ENCODE measurements around the gene MTMR10.

MTMR10 gene

GRCh38 chr15:30956216-30957124 lies 35.0 kb downstream of the MTMR10 start:
- no peak for DNase-seq

DNA sequence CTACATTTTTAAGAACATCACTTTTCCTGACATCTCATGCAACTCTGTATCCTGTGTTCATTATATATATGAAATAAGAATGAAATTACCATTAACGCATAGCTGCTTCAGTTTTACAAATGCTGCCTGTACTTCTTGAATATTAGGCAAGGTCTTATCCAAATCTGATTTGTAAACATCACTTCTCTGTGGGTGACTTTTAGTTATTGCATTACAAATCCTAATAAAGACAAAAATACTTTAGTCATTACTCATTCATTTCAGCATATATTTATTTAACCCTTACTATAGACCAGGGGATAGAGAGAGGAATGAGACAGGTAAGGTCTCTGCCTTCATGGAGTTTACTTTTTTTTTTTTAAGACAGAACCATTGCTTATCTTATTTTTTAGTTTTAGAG lies 36.8 kb downstream of the MTMR10 start:
- DNase-seq, result no peak

DNA sequence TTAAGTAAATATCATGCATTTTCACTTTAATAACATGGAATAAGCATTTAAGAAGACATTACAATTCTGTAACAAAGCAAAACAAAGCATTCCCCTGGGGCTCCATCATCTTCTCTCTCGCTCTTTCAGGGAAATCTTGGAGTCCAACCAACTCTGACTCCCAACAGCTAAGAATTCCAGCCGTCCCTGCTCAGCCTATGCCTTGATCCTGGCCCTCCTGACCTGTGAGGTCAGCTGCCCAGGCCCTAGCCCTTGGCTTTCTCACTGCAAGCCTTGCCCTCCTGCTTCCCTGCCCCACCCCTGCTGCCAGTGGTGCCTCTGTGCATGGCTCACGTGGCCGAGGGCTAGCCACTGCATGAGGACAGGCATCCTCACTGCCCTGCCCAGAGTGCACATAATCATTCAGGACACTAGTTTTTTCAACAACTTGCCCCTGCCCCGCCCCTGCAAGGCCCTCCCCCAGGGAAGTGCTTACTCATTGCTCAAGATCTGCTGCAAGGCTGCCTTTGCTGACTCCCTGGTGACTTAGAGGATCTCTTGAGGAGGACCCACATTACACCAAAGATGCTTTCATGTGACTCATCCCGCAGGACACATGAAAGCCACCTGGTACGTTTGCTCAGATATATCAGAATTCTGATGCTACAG lies 37.6 kb downstream of the MTMR10 start:
- DNase-seq, result no peak

DNA sequence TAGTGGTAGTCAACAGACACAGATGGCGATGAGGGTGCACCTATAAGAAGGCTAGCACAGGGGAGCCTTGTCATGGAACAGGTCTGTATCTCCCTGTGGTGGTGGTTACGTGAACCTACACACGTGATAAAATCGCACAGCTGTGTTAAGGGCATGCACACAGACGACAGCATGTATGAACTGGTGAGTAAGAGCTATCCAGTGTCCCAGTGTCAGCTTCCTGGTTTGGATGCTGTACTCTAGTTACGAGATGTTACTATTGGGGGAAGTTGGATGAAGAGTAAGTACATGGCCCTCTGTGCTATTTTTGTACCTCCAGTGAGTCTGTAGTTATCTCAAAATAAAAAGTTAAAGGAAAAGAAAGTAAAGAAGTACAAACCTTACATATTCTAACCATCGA lies 38.2 kb downstream of the MTMR10 start:
- DNase-seq, result no peak

DNA sequence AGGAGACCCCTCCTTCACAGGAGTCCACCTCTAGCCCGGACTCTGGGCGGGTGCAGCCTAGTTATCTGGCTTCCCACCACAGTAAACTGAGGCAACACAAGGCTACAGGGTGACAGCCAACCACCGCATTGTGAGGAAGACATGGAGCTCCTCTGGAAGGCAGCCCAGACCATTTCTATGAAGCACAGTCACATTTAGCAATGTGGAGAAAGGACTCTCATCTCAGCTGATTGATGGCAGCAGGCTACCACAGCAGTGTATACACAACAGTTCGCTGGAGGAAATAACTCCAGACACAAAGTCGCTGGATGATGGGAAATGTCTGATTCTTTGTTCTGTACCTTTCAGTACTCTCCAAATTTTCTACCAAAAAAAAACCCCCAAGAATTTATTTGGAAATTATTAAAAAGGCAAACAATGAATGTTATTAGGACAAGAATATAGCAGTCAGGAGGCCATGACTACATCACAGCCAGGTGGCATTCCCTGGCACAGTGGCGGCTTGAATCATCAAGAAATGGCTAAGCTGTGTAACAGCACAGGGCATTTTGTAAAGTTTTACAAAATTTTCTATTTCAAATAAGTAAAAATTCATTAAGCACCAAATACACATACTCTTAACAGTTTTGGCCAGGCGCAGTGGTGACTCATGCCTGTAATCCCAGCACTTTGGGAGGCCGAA lies 47.6 kb downstream of the MTMR10 start:
- no peak for DNase-seq

GRCh38 chr15:30941520-30941919 lies 49.9 kb downstream of the MTMR10 start:
- DNase-seq, result no peak

DNA sequence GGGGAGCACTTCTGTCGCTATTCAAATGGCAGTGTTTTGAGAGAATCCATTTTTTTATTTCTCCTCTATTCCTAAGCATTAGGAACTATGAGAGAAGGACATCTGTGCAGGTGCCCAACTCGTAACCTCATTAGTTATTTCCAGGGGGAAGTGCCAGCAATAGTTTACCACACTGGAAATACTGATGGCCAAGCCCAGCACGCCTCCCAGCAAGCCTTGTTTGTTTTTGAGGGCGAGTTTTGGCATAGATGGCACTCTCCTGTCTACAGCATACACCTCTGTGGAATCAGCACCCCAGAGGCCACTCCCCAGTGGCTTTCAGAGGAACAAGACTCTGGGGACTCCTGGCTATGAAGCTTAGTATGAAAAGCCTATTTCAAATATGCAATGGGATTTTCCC lies 51.1 kb downstream of the MTMR10 start:
- peak; percentile 77 for DNase-seq

- DNase-seq, result no peak
Observed at GRCh38 chr15:30939161-30939560, 52.3 kb downstream of the MTMR10 start.

DNA sequence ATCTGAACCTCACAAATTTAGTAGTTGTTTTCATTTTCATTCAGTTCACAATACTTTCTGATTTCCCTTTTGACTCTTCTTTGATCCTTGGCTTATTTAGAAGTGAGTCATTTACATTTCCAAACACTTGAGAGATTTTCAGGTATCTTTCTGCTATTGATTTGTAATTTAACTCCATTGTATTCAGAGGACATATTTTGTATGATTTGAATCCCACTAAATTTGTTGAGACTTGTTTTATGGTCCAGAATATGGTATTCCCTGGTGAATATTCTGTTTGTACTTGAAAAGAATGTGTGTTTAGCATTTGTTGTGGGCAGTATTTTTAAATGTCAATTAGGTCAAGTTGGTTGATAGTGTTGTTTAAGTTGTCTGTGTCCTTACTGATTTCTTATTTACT lies 58.1 kb downstream of the MTMR10 start:
- DNase-seq, result no peak

GRCh38 chr15:30930422-30930821 lies 61.0 kb downstream of the MTMR10 start:
- no peak for DNase-seq

GRCh38 chr15:30929982-30930381 lies 61.4 kb downstream of the MTMR10 start:
- DNase-seq, result no peak

- peak; percentile 86 for DNase-seq
Observed at GRCh38 chr15:30929064-30929669, 62.3 kb downstream of the MTMR10 start.

GRCh38 chr15:30928076-30928475 lies 63.4 kb downstream of the MTMR10 start:
- no peak for DNase-seq

DNA sequence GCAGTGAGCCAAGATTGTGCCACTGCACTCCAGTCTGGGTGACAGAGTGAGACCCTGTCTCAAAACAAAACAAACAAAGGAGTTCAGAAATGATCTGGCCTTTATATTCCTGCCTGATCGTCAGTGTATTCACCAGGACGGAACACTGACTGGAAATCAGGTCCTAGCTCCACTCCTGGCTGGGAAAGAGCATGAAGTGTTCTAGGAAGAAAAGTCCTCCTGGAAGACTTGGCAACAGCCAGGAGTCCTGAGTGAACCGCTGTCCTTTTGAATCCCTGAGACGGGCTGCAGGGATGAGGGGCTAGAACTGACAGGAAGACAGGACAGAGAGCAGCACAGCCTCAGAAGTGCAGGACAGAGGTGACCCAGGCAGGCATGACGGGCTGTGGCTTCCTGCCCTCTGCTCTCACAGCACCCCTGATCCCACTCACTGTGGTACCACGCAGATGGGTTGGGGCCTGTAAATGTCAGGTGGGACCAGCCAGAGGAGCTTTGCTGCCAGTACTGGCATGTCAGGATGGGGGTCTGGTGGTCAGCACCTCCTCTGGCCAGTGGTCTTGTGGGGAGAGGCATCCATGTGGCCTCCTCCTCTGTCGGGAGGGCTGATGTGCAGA lies 64.2 kb downstream of the MTMR10 start:
- no peak for DNase-seq

GRCh38 chr15:30926161-30926560 lies 65.3 kb downstream of the MTMR10 start:
- DNase-seq, result no peak

- no peak for DNase-seq
Observed at GRCh38 chr15:30925686-30926085, 65.7 kb downstream of the MTMR10 start.

DNA sequence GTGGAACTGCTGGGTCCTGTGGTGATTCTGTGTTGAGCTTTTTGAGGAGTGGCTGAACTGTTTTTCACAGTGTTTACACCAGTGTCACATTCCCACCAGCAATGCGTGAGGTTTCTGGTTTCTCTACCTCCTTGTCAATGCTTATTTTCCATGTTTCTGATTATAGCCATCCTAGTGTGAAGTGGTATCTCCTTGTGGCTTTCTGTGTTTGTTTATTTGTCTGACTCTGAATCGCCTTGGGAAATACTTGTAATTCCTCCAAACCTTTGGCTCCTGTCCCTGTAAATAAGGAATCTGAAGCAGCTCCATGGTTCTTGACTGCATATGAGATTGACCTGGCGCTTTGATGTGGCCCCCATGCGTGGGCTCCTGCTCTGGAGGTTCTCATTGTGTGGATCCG lies 67.1 kb downstream of the MTMR10 start:
- no peak for DNase-seq

GRCh38 chr15:30923429-30923828 lies 68.0 kb downstream of the MTMR10 start:
- no peak for DNase-seq

GRCh38 chr15:30922480-30923311 lies 68.7 kb downstream of the MTMR10 start:
- DNase-seq, result no peak

- DNase-seq, result no peak
Observed at GRCh38 chr15:30921781-30922479, 69.5 kb downstream of the MTMR10 start.

GRCh38 chr15:30921106-30921505 lies 70.3 kb downstream of the MTMR10 start:
- no peak for DNase-seq

Measured in NCI-H345 (cell line).